Measurements from ENCODE around the gene NHERF1. TPM values are rescaled to one million over a fixed set of nuclear protein-coding genes. Genes with fewer than 3 reads are reported as not detected.

Gene NHERF1
- total and polyA plus RNA-seq, 2 donors (not counting 3 experiments of a cell fraction or from before 2014, with no cell fraction given), result 24.4 to 26.9 TPM

DNA sequence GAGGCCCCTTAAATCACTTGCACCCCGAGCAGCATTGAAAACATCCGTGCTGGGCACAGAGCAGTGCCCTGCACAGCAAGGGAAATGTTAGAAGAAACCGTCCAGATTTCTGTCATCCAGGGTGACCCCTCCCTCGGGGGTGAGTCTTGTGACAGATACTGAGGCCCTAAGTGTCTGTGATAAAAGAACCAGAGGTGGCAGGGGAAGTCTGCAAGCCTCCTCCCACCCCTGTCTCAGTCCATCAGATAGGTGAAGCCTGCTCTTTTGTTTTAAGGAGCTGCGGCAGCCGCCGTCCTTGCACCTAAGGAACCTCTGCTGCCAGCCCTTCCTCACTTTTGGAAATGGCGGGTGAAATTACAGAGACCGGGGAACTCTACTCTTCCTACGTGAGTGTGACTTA is 28.6 kb downstream of the NHERF1 start:
- Histone ChIP-seq H4K20me1 (replicated peaks; ENCODE audit: control insufficient read depth, extremely low read depth, insufficient read depth, low read length) (no peaks in the 10 kb centered on the region), H3K9ac (replicated peaks; ENCODE audit: extremely low read depth, insufficient read depth, low read length) (peak overlapping the region; percentile 72), H3K27ac (ENCODE audit: insufficient read depth, low read depth, low read length) (peak overlapping the region; percentile 60), H3K4me2 (ENCODE audit: insufficient read depth, low read length) (peak overlapping the region; percentile 88), H3K27me3 (ENCODE audit: control insufficient read depth in 2 of 2, insufficient read depth in 2 of 2, low read length in 2 of 2) (no peaks in the 10 kb centered on the region), H3K9me3 (replicated peaks; ENCODE audit: control insufficient read depth, insufficient read depth, low read length) (no peaks in the 10 kb centered on the region), H3K79me2 (ENCODE audit: control insufficient read depth, insufficient read depth, low read length) (peaks cover 21% of the 10 kb centered on the region), H3K36me3 (ENCODE audit: control insufficient read depth in 2 of 2, extremely low read depth in 1 of 2, insufficient read depth in 2 of 2, low read length in 2 of 2) (peaks cover 0 to 18% of the 10 kb centered on the region in 2 experiments), H3K9me1 (replicated peaks; ENCODE audit: control insufficient read depth, extremely low read depth, insufficient read depth, low read length) (no peaks in the 10 kb centered on the region), H3K4me1 (ENCODE audit: control insufficient read depth, extremely low read depth, insufficient read depth, low read length) (peaks cover 7% of the 10 kb centered on the region), H3K4me3 (replicated peaks in 1 of 3; ENCODE audit: insufficient read depth in 1 of 3, low read depth in 1 of 3, low read length in 3 of 3) (peak overlapping the region; percentile 49 to 78 (median 75)), H2AFZ (ENCODE audit: low read depth, low read length) (no peak overlapping the region)
- DNase-seq (ENCODE audit: low read depth, low spot score) (no peak), FAIRE-seq (no peak)
- ChIA-PET CTCF (interaction anchor here (0.7 to 5.5 kb wide), 10 partner anchors 9 to 120 kb away, joined by 3 to 30 read pairs (median 6); partner anchors contain the start of gene GRIN2C), POLR2A (interaction anchor here (0.7 to 1.5 kb wide), 4 partner anchors 27 to 571 kb away, joined by 3 to 8 read pairs (median 4); partner anchors contain the start of gene FDXR)
- intact Hi-C loops (cut with micrococcal nuclease), result loop anchor here (1.0 to 5.0 kb wide), 2 partner anchors 29 to 95 kb away; partner anchors contain the start of genes FDXR and NHERF1
- dilution Hi-C loops (cut with MboI; ENCODE audit: extremely low pct_ligation_motif_present, low sequenced_read_pairs), result no loop called here
- no peak for TF ChIP-seq POLR2A (IDR thresholded peaks at IDR 0.05; ENCODE audit: low read depth, low read length)
- no peak for TF ChIP-seq FOS (IDR thresholded peaks at IDR 0.05; ENCODE audit: borderline replicate concordance, insufficient read depth, low read length)
- no peak for TF ChIP-seq MYC (IDR thresholded peaks at IDR 0.05; ENCODE audit: low read depth, low read length)
- no peak for TF ChIP-seq EZH2 (IDR thresholded peaks at IDR 0.05; ENCODE audit: borderline replicate concordance, low read depth, low read length, severe bottlenecking)
- no peak for TF ChIP-seq POLR2AphosphoS5 (IDR thresholded peaks at IDR 0.05; ENCODE audit: insufficient read depth, low read depth, low read length)
- TF ChIP-seq JUN (IDR thresholded peaks at IDR 0.05; ENCODE audit: borderline replicate concordance, insufficient read depth, insufficient read length, low read depth), result no peak
- TF ChIP-seq, protein P1, sequence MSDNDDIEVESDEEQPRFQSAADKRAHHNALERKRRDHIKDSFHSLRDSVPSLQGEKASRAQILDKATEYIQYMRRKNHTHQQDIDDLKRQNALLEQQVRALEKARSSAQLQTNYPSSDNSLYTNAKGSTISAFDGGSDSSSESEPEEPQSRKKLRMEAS (IDR thresholded peaks at IDR 0.05; ENCODE audit: insufficient read depth, insufficient read length), result no peak
- TF ChIP-seq, protein P2, sequence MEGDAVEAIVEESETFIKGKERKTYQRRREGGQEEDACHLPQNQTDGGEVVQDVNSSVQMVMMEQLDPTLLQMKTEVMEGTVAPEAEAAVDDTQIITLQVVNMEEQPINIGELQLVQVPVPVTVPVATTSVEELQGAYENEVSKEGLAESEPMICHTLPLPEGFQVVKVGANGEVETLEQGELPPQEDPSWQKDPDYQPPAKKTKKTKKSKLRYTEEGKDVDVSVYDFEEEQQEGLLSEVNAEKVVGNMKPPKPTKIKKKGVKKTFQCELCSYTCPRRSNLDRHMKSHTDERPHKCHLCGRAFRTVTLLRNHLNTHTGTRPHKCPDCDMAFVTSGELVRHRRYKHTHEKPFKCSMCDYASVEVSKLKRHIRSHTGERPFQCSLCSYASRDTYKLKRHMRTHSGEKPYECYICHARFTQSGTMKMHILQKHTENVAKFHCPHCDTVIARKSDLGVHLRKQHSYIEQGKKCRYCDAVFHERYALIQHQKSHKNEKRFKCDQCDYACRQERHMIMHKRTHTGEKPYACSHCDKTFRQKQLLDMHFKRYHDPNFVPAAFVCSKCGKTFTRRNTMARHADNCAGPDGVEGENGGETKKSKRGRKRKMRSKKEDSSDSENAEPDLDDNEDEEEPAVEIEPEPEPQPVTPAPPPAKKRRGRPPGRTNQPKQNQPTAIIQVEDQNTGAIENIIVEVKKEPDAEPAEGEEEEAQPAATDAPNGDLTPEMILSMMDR (IDR thresholded peaks at IDR 0.05; ENCODE audit: extremely low read depth in 1 of 2, insufficient read depth in 1 of 2, low read depth in 1 of 2, low read length in 2 of 2), result no peak
- TF ChIP-seq GATA2 (IDR thresholded peaks at IDR 0.05; ENCODE audit: insufficient read depth, insufficient read length, low read depth, low read length), result no peak
- BruUV-seq (replicated peaks), result no TSS peak
